Measurements from ENCODE around the gene PNMA1. TPM values are rescaled to one million over a fixed set of nuclear protein-coding genes. Genes with fewer than 3 reads are reported as not detected.

Gene PNMA1
- total RNA-seq, 1 experiment from 2014 or later, result 7.7 TPM

DNA sequence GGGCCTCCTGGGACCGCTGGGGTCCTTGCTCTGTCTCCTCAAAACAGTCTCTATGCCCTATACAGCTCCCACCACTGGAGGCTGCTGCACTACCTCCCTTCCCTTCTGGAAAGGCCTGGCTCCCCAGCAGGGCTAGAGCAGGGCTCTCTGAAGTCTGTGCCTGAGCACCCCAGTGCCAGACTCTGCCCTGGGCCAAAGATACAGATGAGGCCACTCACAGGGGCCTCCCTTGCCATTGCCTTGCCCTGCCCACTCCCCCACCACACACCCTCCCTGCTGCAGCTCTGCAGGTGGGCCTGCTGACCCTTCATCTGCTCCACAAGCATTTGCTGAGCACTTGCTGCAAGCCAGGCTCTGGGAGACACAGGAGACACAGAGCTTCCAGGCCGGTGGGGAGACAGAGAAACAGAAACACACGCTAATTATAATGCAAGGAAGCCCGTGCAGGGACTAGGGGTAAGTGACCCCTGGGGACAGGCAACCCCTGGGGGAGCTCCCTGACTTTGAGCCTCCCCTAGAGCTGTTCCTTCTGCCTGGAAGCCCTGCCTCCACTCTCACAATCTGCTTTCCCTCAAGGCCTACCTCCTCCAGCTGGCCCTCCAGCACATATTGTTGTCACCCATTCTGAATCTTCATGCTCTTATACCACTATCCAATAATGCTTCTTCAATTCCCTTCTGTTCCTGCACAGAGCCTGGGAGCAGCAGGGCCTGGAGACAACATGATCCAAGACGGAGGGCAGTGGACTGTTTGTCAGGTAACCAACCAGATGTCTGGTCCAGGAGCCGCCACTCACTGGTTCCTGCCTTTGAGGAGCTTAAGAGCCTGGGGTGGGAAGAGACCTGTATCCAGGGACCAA lies 32.6 kb upstream of the PNMA1 start:
- Histone ChIP-seq H3K9me2 (replicated peaks; ENCODE audit: insufficient read depth, low read length) (no peaks in the 10 kb centered on the region), H4K20me1 (ENCODE audit: insufficient read depth, low read depth, low read length) (peaks cover 95% of the 10 kb centered on the region), H3K4me2 (ENCODE audit: low read depth, low read length, poor library complexity, severe bottlenecking) (peak overlapping the region; percentile 64), H3K9ac (ENCODE audit: low read length) (peak overlapping the region; percentile 56), H2AFZ (ENCODE audit: low read length) (no peak overlapping the region), H3K4me3 (ENCODE audit: low read length) (peak overlapping the region; percentile 41; the same call in 1 of the 2 replicates), H3K9me3 (ENCODE audit: low read length) (no peaks in the 10 kb centered on the region), H3K4me1 (ENCODE audit: low read length) (peaks cover 92% of the 10 kb centered on the region), H3K79me2 (ENCODE audit: low read length) (peaks cover 99% of the 10 kb centered on the region), H3K27ac (ENCODE audit: low read length) (peak overlapping the region; percentile 79), H3K36me3 (ENCODE audit: insufficient read depth, low read length) (no peaks in the 10 kb centered on the region), H3K27me3 (ENCODE audit: low read length) (no peaks in the 10 kb centered on the region)
- no peak for DNase-seq

DNA sequence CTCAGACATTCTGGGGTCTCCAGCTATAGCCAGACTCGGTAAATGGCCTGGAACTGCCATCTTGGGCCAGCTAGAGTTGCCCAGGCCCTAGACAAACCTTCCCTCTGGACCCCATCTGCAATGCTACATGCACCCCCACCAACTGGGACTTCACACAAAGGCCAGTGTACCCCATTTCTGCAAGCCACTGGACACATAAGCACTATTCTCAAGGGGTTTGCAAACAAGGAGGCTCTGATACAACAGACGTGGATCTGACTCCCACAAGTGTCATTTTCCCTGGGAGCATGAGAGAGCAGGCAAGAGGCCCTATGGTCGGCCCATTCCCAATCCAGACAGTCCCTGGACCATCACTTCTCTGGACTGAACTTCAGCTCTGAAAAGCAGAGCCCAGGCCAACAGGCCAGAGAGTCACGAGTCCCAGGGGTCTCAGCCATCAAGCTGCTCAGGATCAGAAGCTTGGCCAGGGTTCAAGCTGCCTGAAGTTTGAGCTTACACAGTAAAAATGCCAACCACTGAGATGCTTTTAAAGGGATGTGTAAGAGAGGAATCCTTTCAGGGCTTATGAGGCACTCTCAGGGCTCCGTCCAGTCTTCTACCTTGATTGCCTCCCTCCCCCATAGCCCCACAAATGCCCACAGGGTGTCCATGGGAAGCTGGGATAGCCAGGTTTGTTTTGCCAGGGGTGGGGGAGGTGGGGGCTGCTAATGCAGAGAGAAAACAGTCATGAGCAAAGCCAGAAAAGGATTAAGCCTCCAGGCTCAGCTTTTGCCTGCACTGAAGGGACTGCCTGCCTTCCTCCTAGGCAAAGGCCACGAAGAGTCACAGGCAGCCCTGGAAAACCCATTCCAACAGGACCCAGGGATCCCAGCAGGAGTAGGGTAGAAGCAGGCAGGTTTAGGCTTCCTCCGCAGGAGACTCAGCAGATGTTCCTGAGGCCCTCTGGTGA lies 31.7 kb upstream of the PNMA1 start:
- H3K79me2 ChIP-seq (ENCODE audit: low read length), result peaks cover 99% of the 10 kb centered on the region
- H3K36me3 ChIP-seq (ENCODE audit: insufficient read depth, low read length), result peaks cover 3% of the 10 kb centered on the region; the same call in 1 of the 2 replicates
- peak overlapping the region; percentile 41 for H3K4me3 ChIP-seq (ENCODE audit: low read length)
- no peaks in the 10 kb centered on the region for H3K9me3 ChIP-seq (ENCODE audit: low read length)
- peaks cover 82% of the 10 kb centered on the region for H3K4me1 ChIP-seq (ENCODE audit: low read length)
- peak overlapping the region; percentile 56 for H3K9ac ChIP-seq (ENCODE audit: low read length)
- DNase-seq, result no peak
- no peaks in the 10 kb centered on the region for H3K27me3 ChIP-seq (ENCODE audit: low read length)
- H4K20me1 ChIP-seq (ENCODE audit: insufficient read depth, low read depth, low read length), result peaks cover 95% of the 10 kb centered on the region
- H3K4me2 ChIP-seq (ENCODE audit: low read depth, low read length, poor library complexity, severe bottlenecking), result peak overlapping the region; percentile 64
- no peak overlapping the region for H2AFZ ChIP-seq (ENCODE audit: low read length)
- peak overlapping the region; percentile 79 for H3K27ac ChIP-seq (ENCODE audit: low read length)
- no peaks in the 10 kb centered on the region for H3K9me2 ChIP-seq (replicated peaks; ENCODE audit: insufficient read depth, low read length)

- Histone ChIP-seq H3K36me3 (ENCODE audit: insufficient read depth, low read length) (peaks cover 7% of the 10 kb centered on the region; the same call in 1 of the 2 replicates), H3K4me2 (ENCODE audit: low read depth, low read length, poor library complexity, severe bottlenecking) (peak overlapping the region; percentile 64), H4K20me1 (ENCODE audit: insufficient read depth, low read depth, low read length) (peaks cover 95% of the 10 kb centered on the region), H3K9me3 (ENCODE audit: low read length) (no peaks in the 10 kb centered on the region), H3K27me3 (ENCODE audit: low read length) (no peaks in the 10 kb centered on the region), H3K27ac (ENCODE audit: low read length) (peak overlapping the region; percentile 79), H3K79me2 (ENCODE audit: low read length) (peaks cover 99% of the 10 kb centered on the region), H3K9me2 (replicated peaks; ENCODE audit: insufficient read depth, low read length) (no peaks in the 10 kb centered on the region), H3K4me3 (ENCODE audit: low read length) (peak overlapping the region; percentile 41; the same call in 1 of the 2 replicates), H3K4me1 (ENCODE audit: low read length) (peaks cover 74% of the 10 kb centered on the region), H3K9ac (ENCODE audit: low read length) (peak overlapping the region; percentile 56), H2AFZ (ENCODE audit: low read length) (no peak overlapping the region)
- DNase-seq, result no peak
Measured at GRCh38 chr14:73744874-73745529, 30.8 kb upstream of the PNMA1 start.

DNA sequence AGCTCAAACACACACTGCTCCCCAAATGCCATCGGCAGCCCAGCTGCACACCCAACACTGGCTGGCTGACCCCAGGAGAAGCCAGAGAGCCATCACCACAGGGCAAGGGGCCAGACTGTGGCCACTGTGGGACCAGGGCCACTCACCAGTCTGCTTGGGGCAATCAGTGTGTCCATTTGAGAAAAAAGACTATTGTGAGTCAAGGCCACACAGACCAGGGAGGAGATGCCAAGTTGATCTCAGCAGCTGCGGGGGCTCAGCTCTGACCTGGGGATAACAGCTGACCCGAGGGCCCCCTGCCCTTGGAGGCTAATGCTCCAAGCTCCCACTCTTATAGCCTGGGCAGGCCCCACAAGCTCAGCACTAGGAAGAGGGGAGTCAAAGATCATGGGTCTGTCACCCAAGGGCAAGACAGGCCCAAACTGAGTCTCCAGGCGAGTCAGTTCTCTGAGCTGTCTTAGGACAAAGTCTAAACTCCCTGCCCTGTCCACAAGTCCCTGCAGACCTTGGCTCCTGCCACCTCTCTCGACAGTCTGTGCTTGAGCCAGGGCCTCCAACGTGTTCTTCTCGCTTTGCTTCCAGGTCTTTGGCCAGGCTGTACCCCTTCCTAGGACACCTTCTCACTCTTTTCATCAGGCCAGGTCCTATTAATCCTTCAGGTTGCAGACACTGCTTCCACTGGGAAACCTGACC lies 30.1 kb upstream of the PNMA1 start:
- Histone ChIP-seq H3K27me3 (ENCODE audit: low read length) (no peaks in the 10 kb centered on the region), H3K36me3 (ENCODE audit: insufficient read depth, low read length) (peaks cover 14% of the 10 kb centered on the region; the same call in 1 of the 2 replicates), H3K27ac (ENCODE audit: low read length) (peak overlapping the region; percentile 79), H3K9me2 (replicated peaks; ENCODE audit: insufficient read depth, low read length) (no peaks in the 10 kb centered on the region), H3K4me1 (ENCODE audit: low read length) (peaks cover 68% of the 10 kb centered on the region), H3K79me2 (ENCODE audit: low read length) (peaks cover 100% of the 10 kb centered on the region), H3K9me3 (ENCODE audit: low read length) (no peaks in the 10 kb centered on the region), H3K4me2 (ENCODE audit: low read depth, low read length, poor library complexity, severe bottlenecking) (peak overlapping the region; percentile 64), H4K20me1 (ENCODE audit: insufficient read depth, low read depth, low read length) (peaks cover 95% of the 10 kb centered on the region), H3K4me3 (ENCODE audit: low read length) (no peak overlapping the region), H2AFZ (ENCODE audit: low read length) (no peak overlapping the region), H3K9ac (ENCODE audit: low read length) (peak overlapping the region; percentile 56)
- DNase-seq, result no peak

DNA sequence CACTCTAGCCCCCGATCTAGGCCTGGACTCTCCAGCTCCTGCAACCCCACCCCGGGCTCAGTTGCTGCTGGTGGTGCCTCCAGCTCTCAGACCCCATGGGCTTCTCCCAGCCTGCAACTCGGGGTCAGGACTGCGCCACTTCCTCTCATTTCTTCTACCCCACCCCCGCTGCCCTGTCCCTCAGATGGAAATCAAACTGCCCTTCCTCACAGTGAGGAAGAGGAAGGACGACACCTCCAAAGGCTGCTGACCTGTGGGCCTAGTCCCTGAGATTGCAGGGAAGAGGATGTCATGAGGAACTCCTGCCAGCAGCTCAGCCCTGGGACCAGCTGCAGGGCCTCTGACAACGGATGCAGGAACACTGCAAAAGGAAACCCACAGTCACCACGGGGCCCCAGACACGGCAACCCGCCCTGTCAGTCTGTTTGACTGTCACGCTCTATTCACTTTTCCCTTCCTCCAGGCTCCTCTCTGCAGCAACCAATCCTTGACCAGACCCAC lies 29.3 kb upstream of the PNMA1 start:
- peaks cover 95% of the 10 kb centered on the region for H4K20me1 ChIP-seq (ENCODE audit: insufficient read depth, low read depth, low read length)

GRCh38 chr14:73742520-73743238 lies 28.5 kb upstream of the PNMA1 start:
- Histone ChIP-seq H3K4me1 (ENCODE audit: low read length) (peaks cover 52% of the 10 kb centered on the region), H4K20me1 (ENCODE audit: insufficient read depth, low read depth, low read length) (peaks cover 90% of the 10 kb centered on the region)
- DNase-seq, result no peak

More for the DNA sequence above, 29.3 kb upstream of the PNMA1 start:
- Histone ChIP-seq H3K9me2 (replicated peaks; ENCODE audit: insufficient read depth, low read length) (no peaks in the 10 kb centered on the region), H3K9ac (ENCODE audit: low read length) (peak overlapping the region; percentile 56), H3K4me2 (ENCODE audit: low read depth, low read length, poor library complexity, severe bottlenecking) (peak overlapping the region; percentile 64), H3K36me3 (ENCODE audit: insufficient read depth, low read length) (peaks cover 14% of the 10 kb centered on the region; the same call in 1 of the 2 replicates), H3K4me1 (ENCODE audit: low read length) (peaks cover 60% of the 10 kb centered on the region), H3K79me2 (ENCODE audit: low read length) (peaks cover 100% of the 10 kb centered on the region), H3K9me3 (ENCODE audit: low read length) (no peaks in the 10 kb centered on the region), H3K27ac (ENCODE audit: low read length) (peak overlapping the region; percentile 79), H2AFZ (ENCODE audit: low read length) (no peak overlapping the region), H3K4me3 (ENCODE audit: low read length) (no peak overlapping the region), H3K27me3 (ENCODE audit: low read length) (no peaks in the 10 kb centered on the region)
- no peak for DNase-seq

More at GRCh38 chr14:73742520-73743238, 28.5 kb upstream of the PNMA1 start:
- H3K79me2 ChIP-seq (ENCODE audit: low read length), result peaks cover 95% of the 10 kb centered on the region
- H3K27me3 ChIP-seq (ENCODE audit: low read length), result no peaks in the 10 kb centered on the region
- H3K4me3 ChIP-seq (ENCODE audit: low read length), result no peak overlapping the region
- no peaks in the 10 kb centered on the region for H3K9me2 ChIP-seq (replicated peaks; ENCODE audit: insufficient read depth, low read length)
- no peak overlapping the region for H3K4me2 ChIP-seq (ENCODE audit: low read depth, low read length, poor library complexity, severe bottlenecking)
- H3K9ac ChIP-seq (ENCODE audit: low read length), result peak overlapping the region; percentile 56
- peaks cover 14% of the 10 kb centered on the region; the same call in 1 of the 2 replicates for H3K36me3 ChIP-seq (ENCODE audit: insufficient read depth, low read length)
- H2AFZ ChIP-seq (ENCODE audit: low read length), result no peak overlapping the region
- peak overlapping the region; percentile 79 for H3K27ac ChIP-seq (ENCODE audit: low read length)
- H3K9me3 ChIP-seq (ENCODE audit: low read length), result no peaks in the 10 kb centered on the region
